GM12891 (cell line): ENCODE measurements around the gene MUSK.

Experiments used
- PAX5 ChIP-seq: IDR thresholded peaks from 2 replicates; pipeline ENCODE4 v1.6.1; 2011; ENCODE audit warnings: low read length, moderate library complexity, mild to moderate bottlenecking; ENCODE audit not compliant: insufficient read depth, severe bottlenecking
- POLR2A ChIP-seq: IDR thresholded peaks from 2 replicates; pipeline ENCODE4 v1.6.1; 2011; ENCODE audit warnings: low read depth, low read length, control low read depth
- POLR2AphosphoS5 ChIP-seq: IDR thresholded peaks from 2 replicates; pipeline ENCODE4 v1.6.1; 2011; ENCODE audit warnings: low read depth, low read length, control low read depth
- POU2F2 ChIP-seq: IDR thresholded peaks from 2 replicates; pipeline ENCODE4 v1.6.1; 2011; ENCODE audit warnings: low read depth, mild to moderate bottlenecking, control low read depth, low read length, moderate library complexity
- SPI1 ChIP-seq: IDR thresholded peaks from 2 replicates; pipeline ENCODE4 v1.6.1; 2011; ENCODE audit warnings: low read depth, low read length, control low read depth
- TAF1 ChIP-seq: IDR thresholded peaks from 2 replicates; pipeline ENCODE4 v1.6.1; 2011; ENCODE audit warnings: low read depth, low read length, control low read depth

- TF ChIP-seq SPI1 (peak; percentile 47), TAF1 (no peak), POLR2AphosphoS5 (no peak), POLR2A (no peak), POU2F2 (no peak), PAX5 (no peak)
Measured at GRCh38 chr9:110623462-110624025, 45.0 kb upstream of the MUSK start.
